GM13976 (cell line): Measurements from ENCODE around the gene NKX2-2.
A peak's percentile ranks its signal among the peaks of the same experiment; 100 is the strongest.

Source experiments
- DNase-seq: peaks from one replicate; pipeline ENCODE4 v3.0.0; 2012; ENCODE audit warnings: low spot score
- CTCF ChIP-seq: IDR thresholded peaks from 2 replicates; pipeline ENCODE4 v1.5.1; 2012; ENCODE audit warnings: borderline replicate concordance, mild to moderate bottlenecking; ENCODE audit not compliant: insufficient read depth; ENCODE audit errors: extremely low read depth, missing control alignments, control extremely low read depth
- in situ Hi-C: fragments of 300-500 bp; cut with MboI; formaldehyde crosslinking; loops from one replicate; pipeline ENCODE4 v1.12.0; 2022; ENCODE audit warnings: low sequenced_read_pairs, mixed read lengths, inconsistent platforms; ENCODE audit not compliant: unreplicated experiment

NKX2-2 gene

GRCh38 chr20:21513881-21514540 is at the start of gene NKX2-2:
Gene NKX2-2 (minus strand): TSS chr20:21514064. CDS start chr20:21513669, 395 bp downstream.
- peak; percentile 42 for DNase-seq
- TF ChIP-seq CTCF, result no peak
- in situ Hi-C loops, result loop anchor here (25.0 kb wide), 2 partner anchors 402 to 1152 kb away; partner anchors contain the start of genes INSM1 and LINC00237

GRCh38 chr20:21562656-21563055 is 48.8 kb upstream of the NKX2-2 start:
- in situ Hi-C loops, result no loop called here
- no peak for DNase-seq
- TF ChIP-seq CTCF, result no peak

DNA sequence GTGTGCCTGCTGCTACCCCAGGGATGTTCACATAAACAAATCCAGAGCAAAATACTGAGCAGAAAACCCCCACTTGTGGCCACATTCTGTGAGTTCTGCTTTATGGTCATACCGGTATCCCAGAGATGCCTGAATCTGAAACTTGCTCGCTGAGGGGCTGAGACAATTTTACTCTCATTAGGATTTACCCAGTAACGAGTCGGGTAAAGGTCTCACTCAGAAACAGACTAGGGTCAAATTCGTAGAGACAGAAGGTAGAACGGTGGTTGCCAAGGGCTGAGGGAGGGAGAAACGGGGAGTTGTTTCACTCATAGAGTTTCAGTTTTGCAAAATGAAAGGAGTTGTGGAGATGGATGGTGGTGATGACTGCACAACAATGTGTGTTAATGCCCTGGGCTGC is 45.4 kb upstream of the NKX2-2 start:
- peak; percentile 35 for DNase-seq
- no peak for TF ChIP-seq CTCF
- in situ Hi-C loops, result no loop called here

DNA sequence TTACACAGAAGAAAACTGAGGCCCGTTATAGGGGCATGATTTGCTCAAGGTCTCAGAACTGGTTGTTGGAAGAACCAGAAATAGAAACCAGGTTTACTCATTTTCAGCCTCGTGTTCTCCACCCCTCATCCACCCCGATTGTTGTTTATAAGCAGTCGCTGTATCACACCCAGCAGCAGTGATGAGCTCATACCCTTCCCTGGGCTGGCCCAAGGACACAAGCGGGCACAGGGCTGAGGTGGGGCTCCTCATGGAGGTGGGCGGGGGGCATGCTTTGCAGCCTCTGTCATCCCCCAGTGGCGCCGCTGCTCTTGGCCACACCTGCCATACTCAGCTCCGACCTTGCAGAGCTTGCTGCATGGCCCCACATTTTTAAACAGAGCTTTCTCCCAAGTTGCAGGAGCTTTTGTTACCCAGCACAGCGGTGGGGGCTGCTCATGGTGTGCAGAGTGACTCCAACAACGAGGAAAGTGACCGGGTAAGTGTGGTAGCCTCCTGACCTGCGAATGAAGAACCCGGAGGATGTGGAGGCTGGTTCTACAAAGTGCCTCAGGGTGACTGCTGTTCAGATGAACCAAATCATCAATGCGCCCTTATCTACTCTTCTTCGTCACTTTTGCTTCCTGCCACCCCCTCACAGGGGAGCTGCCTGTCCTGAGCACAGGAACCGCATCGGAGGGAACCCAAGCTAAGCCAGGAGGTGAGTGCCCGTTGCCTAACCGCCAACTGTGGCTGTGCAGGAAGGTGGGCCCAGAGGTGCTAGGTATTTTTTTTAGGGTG is 43.6 kb upstream of the NKX2-2 start:
- DNase-seq, result no peak
- TF ChIP-seq CTCF, result no peak
- in situ Hi-C loops, result no loop called here

DNA sequence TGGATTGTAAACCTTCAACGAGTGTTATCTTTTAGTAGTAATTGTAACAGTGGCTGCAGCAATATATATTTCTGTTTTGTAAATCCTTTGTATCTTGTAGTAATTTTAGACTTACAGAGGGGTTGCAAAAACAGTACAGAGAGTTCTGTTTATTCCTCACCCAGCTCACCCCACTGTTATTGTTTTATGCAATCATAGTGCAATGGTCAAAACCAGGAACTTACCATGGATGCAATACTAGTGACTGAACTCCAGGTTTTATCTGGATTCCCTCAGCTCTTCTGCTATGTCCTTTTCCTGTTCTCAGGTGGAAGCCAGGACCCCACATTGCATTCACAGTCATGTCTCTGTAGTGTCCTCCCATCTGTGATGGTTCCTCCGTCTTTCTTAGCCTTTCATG is 42.5 kb upstream of the NKX2-2 start:
- no peak for DNase-seq
- no peak for TF ChIP-seq CTCF
- in situ Hi-C loops, result no loop called here

- in situ Hi-C loops, result no loop called here
- TF ChIP-seq CTCF, result no peak
Measured at GRCh38 chr20:21555470-21556120, 41.7 kb upstream of the NKX2-2 start.

More at GRCh38 chr20:21555470-21556120, 41.7 kb upstream of the NKX2-2 start:
- DNase-seq, result no peak
